HFFc6 (cell line): ENCODE results near the gene VPS13A. TPM values are rescaled to one million over a fixed set of nuclear protein-coding genes. Genes with fewer than 3 reads are reported as not detected.
"Not testable (repeated sequence)": the region's sequence is repeated elsewhere in the genome, so short reads cannot be mapped to it uniquely, and the experiment has no call there.

Experiments used
- DNase-seq: peaks from one replicate; pipeline ENCODE4 v3.0.0-alpha.2; 2018
- H3K27ac Mint-ChIP-seq: 2 replicates; pipeline ENCODE4 v1.8.0; 2020; ENCODE audit warnings: mild to moderate bottlenecking, mixed read lengths
- H3K27me3 Mint-ChIP-seq: 2 replicates; pipeline ENCODE4 v1.8.0; 2021; ENCODE audit warnings: mild to moderate bottlenecking, moderate library complexity, mixed read lengths; ENCODE audit not compliant: insufficient read depth
- H3K36me3 Mint-ChIP-seq: 2 replicates; pipeline ENCODE4 v1.8.0; 2021; ENCODE audit warnings: low read depth, mixed read lengths
- H3K4me1 Mint-ChIP-seq: 2 replicates; pipeline ENCODE4 v1.8.0; 2020; ENCODE audit warnings: low read depth, mixed read lengths
- H3K4me3 Mint-ChIP-seq: 2 replicates; pipeline ENCODE4 v1.8.0; 2020; ENCODE audit warnings: mild to moderate bottlenecking, moderate library complexity, mixed read lengths
- H3K9me3 Mint-ChIP-seq: 2 replicates; pipeline ENCODE4 v1.8.0; 2020; ENCODE audit warnings: mild to moderate bottlenecking, mixed read lengths
- CTCF ChIP-seq: fragments of 200-600 bp; sonication (generic); IDR thresholded peaks from 2 replicates; pipeline ENCODE4 v1.5.0; 2021; ENCODE audit warnings: antibody characterized with exemption, mild to moderate bottlenecking
- total RNA-seq, 6 experiments: library from RNA; stranded (reverse); fragmentation: NEBNext Ultra II Directional; extraction: Animal tissue kit (Norgen Biotek cat#: 25700); gene quantifications; 2 replicates in 1 of 6; 3 replicates in 5 of 6; pipeline ENCODE4 v1.2.3, GENCODE V29; 2021

Gene VPS13A
- total RNA-seq, 6 experiments from 2014 or later = 10.6 to 13.9 (median 13.2) TPM

DNA sequence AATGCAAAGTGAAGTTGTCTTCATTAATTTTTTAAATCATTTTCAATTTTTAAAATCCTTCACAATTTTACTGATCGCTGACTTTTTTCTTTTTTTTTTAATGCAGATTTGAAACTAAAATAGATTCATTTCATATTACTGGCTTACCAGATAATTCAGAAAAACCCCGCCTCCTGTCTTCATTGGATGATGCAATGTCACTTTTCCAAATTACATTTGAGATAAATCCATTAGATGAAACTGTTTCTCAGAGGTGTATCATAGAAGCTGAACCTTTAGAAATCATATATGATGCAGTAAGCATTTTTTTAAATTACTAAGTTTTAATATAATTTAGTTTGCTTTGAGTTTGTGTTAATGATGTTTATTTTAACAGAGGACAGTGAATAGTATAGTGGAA is 60.6 kb downstream of the VPS13A start:
- DNase-seq = no peak
- H3K36me3 Mint-ChIP-seq = peaks cover 11% of the 10 kb centered on the region
- H3K27me3 Mint-ChIP-seq = no peaks in the 10 kb centered on the region; the same call in 1 of the 2 replicates

GRCh38 chr9:77251050-77251449 is 73.7 kb downstream of the VPS13A start:
- H3K4me3 Mint-ChIP-seq = no peak overlapping the region
- H3K27ac Mint-ChIP-seq = no peak overlapping the region
- TF ChIP-seq CTCF = no peak
- no peak for DNase-seq
- no peaks in the 10 kb centered on the region for H3K9me3 Mint-ChIP-seq
- peaks cover 12% of the 10 kb centered on the region for H3K4me1 Mint-ChIP-seq
- H3K36me3 Mint-ChIP-seq = peaks cover 10% of the 10 kb centered on the region
- no peaks in the 10 kb centered on the region for H3K27me3 Mint-ChIP-seq

More for the DNA sequence above, 60.6 kb downstream of the VPS13A start:
- Mint-ChIP-seq H3K4me1 (no peaks in the 10 kb centered on the region), H3K27ac (no peak overlapping the region), H3K4me3 (no peak overlapping the region), H3K9me3 (no peaks in the 10 kb centered on the region)
- TF ChIP-seq CTCF = no peak

- H3K27ac Mint-ChIP-seq = no peak overlapping the region
Measured at GRCh38 chr9:77257275-77257674, 79.9 kb downstream of the VPS13A start.

GRCh38 chr9:77261605-77262004 is 84.3 kb downstream of the VPS13A start:
- H3K27me3 Mint-ChIP-seq = no peaks in the 10 kb centered on the region; the same call in 1 of the 2 replicates
- peaks cover 37% of the 10 kb centered on the region for H3K36me3 Mint-ChIP-seq
- no peak for TF ChIP-seq CTCF
- no peak overlapping the region for H3K4me3 Mint-ChIP-seq
- no peaks in the 10 kb centered on the region for H3K4me1 Mint-ChIP-seq
- H3K27ac Mint-ChIP-seq = no peak overlapping the region
- peaks cover 15% of the 10 kb centered on the region for H3K9me3 Mint-ChIP-seq
- no peak for DNase-seq

More at GRCh38 chr9:77257275-77257674, 79.9 kb downstream of the VPS13A start:
- no peaks in the 10 kb centered on the region; the same call in 1 of the 2 replicates for H3K27me3 Mint-ChIP-seq
- no peak for TF ChIP-seq CTCF
- no peak for DNase-seq
- H3K9me3 Mint-ChIP-seq = no peaks in the 10 kb centered on the region
- H3K4me3 Mint-ChIP-seq = no peak overlapping the region
- H3K36me3 Mint-ChIP-seq = peaks cover 13% of the 10 kb centered on the region
- no peaks in the 10 kb centered on the region for H3K4me1 Mint-ChIP-seq

DNA sequence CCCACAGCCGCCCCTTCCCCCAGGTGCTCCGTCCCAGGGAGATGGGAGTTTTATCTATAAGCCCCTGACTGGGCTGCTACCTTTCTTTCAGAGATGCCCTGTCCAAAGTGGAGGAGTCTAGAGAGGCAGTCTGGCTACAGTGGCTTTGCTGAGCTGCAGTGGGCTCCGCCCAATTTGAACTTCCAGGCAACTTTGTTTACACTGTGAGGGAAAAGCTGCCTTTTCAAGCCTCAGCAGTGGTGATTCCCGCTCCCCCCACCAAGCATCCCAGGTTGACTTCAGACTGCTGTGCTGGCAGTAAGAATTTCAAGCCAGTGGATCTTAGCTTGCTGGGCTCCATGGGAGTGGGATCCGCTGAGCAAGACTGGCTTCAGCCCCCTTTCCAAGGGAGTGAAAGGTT is 90.4 kb downstream of the VPS13A start:
- DNase-seq, H3K27ac Mint-ChIP-seq, H3K27me3 Mint-ChIP-seq, H3K4me3 Mint-ChIP-seq, H3K4me1 Mint-ChIP-seq: not testable (repeated sequence)
- peaks cover 38% of the 10 kb centered on the region for H3K36me3 Mint-ChIP-seq
- peaks cover 18% of the 10 kb centered on the region for H3K9me3 Mint-ChIP-seq

- no peak for TF ChIP-seq CTCF
- DNase-seq = no peak
- Mint-ChIP-seq H3K27ac (no peak overlapping the region), H3K36me3 (peaks cover 8% of the 10 kb centered on the region), H3K27me3 (no peaks in the 10 kb centered on the region), H3K4me1 (no peaks in the 10 kb centered on the region), H3K9me3 (peaks cover 8% of the 10 kb centered on the region), H3K4me3 (no peak overlapping the region)
Measured at GRCh38 chr9:77271023-77271690, 93.8 kb downstream of the VPS13A start.
